Umbilical cord (tissue), 2 donors: ENCODE results near the gene TBL3. TPM values are rescaled to one million over a fixed set of nuclear protein-coding genes. Genes with fewer than 3 reads are reported as not detected.

Experiments used
- DNase-seq: peaks from one replicate; pipeline ENCODE4 v3.0.0-alpha.2; 2015; ENCODE audit warnings: low spot score
- total RNA-seq: library from RNA; depleted of rRNA; stranded (reverse); fragments of >200 nt; gene quantifications from one replicate; pipeline ENCODE4 v1.2.3, GENCODE V29; 2014; ENCODE audit warnings: low replicate concordance; ENCODE audit not compliant: insufficient read depth

The TBL3 gene
- total RNA-seq, 1 donor from 2014 or later = 10.4 TPM

- DNase-seq = no peak
Measured at GRCh38 chr16:2015117-2015946, 43.5 kb downstream of the TBL3 start.

- no peak for DNase-seq
Measured at GRCh38 chr16:2015947-2016208, 44.0 kb downstream of the TBL3 start.

- DNase-seq = no peak
Measured at GRCh38 chr16:2016407-2016922, 44.6 kb downstream of the TBL3 start.

- DNase-seq = no peak
Measured at GRCh38 chr16:2019518-2019920, 47.7 kb downstream of the TBL3 start, which contains the start of gene NPW. NPW (plus strand) TSS chr16:2019785.

- DNase-seq = no peak
Measured at GRCh38 chr16:2019921-2020831, 48.3 kb downstream of the TBL3 start.

GRCh38 chr16:2022723-2023091 is 50.9 kb downstream of the TBL3 start:
- DNase-seq = peak; percentile 88

- peak; percentile 95 for DNase-seq
Measured at GRCh38 chr16:2023092-2024031, 51.5 kb downstream of the TBL3 start.

- DNase-seq = no peak
Measured at GRCh38 chr16:2024032-2024420, 52.2 kb downstream of the TBL3 start.

- no peak for DNase-seq
Measured at GRCh38 chr16:2025251-2025650, 53.4 kb downstream of the TBL3 start.

GRCh38 chr16:2025878-2026460 is 54.1 kb downstream of the TBL3 start:
- DNase-seq = no peak

- no peak for DNase-seq
Measured at GRCh38 chr16:2026461-2027023, 54.7 kb downstream of the TBL3 start, which contains the start of gene NHERF2. NHERF2 (plus strand) TSS chr16:2026902; CDS start chr16:2027006, 104 bp downstream.

GRCh38 chr16:2027024-2028010 is 55.5 kb downstream of the TBL3 start:
- no peak for DNase-seq

- DNase-seq = no peak
Measured at GRCh38 chr16:2028146-2028545, 56.3 kb downstream of the TBL3 start.

GRCh38 chr16:2028620-2029220 is 56.9 kb downstream of the TBL3 start:
- no peak for DNase-seq

GRCh38 chr16:2029350-2029749 is 57.5 kb downstream of the TBL3 start:
- no peak for DNase-seq

GRCh38 chr16:2030036-2030435 is 58.2 kb downstream of the TBL3 start:
- no peak for DNase-seq

- DNase-seq = no peak
Measured at GRCh38 chr16:2031081-2031577, 59.3 kb downstream of the TBL3 start.
